AG09309 (cell line): ENCODE measurements around the gene LRP2BP.

ENCODE experiments used
- DNase-seq: peaks from one replicate; pipeline ENCODE4 v3.0.0-alpha.2; 2010; ENCODE audit warnings: low read depth
- H3K4me3 ChIP-seq: 2 replicates; pipeline ENCODE4 v1.5.1; 2011; ENCODE audit warnings: mild to moderate bottlenecking, low read depth, low read length, moderate library complexity; ENCODE audit not compliant: control insufficient read depth
- CTCF ChIP-seq: IDR thresholded peaks from 2 replicates; pipeline ENCODE4 v1.5.1; 2011; ENCODE audit warnings: mild to moderate bottlenecking, low read depth, low read length, inconsistent platforms; ENCODE audit not compliant: insufficient read depth, control insufficient read depth; ENCODE audit errors: missing control alignments

LRP2BP gene

GRCh38 chr4:185378264-185378663, 17.5 kb downstream of the LRP2BP start:
- no peak for DNase-seq
- H3K4me3 ChIP-seq = no peak overlapping the region
- TF ChIP-seq CTCF = no peak

- no peak for TF ChIP-seq CTCF
- DNase-seq = no peak
- no peak overlapping the region for H3K4me3 ChIP-seq
Measured at GRCh38 chr4:185374573-185374972, 21.2 kb downstream of the LRP2BP start.

DNA sequence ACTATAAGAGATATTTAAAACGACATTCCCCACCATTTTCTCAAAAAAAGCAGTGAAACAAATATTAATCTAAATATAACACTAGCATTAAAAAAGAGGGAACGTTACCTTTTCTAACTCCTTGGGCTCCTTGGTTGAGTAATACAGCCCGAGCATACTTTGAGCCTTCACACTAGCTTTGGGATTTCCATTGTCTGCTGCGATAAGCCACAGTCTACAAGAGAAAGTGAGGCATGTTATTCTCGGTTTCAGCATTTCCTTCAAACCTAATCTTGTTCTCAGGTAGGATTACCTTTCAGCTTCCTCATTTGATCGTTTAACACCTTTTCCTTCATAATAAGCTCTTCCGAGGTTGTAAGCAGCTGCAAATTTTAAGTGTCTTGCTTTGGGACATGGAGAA, 21.7 kb downstream of the LRP2BP start:
- no peak overlapping the region for H3K4me3 ChIP-seq
- no peak for TF ChIP-seq CTCF

DNA sequence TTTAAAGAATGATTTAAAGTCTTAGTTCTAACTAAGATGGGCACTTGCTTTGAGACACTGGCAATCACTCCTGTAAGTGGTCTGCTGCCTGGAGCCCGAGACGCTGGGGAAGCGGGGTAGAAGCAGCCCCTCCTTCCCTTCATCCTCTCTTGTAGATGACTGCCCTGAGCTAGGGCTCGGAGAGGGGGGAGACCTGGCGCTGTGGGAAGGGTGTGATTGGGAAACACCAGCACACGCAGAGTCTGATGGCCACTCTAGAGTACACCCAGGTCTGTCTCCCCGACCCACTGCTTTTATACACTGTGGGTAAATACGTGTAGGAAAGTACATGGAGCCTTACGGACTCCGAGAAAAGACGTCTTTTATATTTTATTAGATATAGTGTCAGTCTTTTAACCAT, 24.0 kb downstream of the LRP2BP start:
- no peak for TF ChIP-seq CTCF
- no peak for DNase-seq
- H3K4me3 ChIP-seq = no peak overlapping the region

More for the DNA sequence above, 21.7 kb downstream of the LRP2BP start:
- no peak for DNase-seq

GRCh38 chr4:185370268-185370949, 25.3 kb downstream of the LRP2BP start:
- no peak for TF ChIP-seq CTCF
- no peak for DNase-seq
- no peak overlapping the region for H3K4me3 ChIP-seq

- DNase-seq = no peak
- H3K4me3 ChIP-seq = no peak overlapping the region
- TF ChIP-seq CTCF = no peak
Measured at GRCh38 chr4:185369731-185370130, 26.0 kb downstream of the LRP2BP start.
